ENCODE measurements around the gene SETBP1. TPM values are rescaled to one million over a fixed set of nuclear protein-coding genes. Genes with fewer than 3 reads are reported as not detected.

Gene SETBP1
- total RNA-seq, 1 donor from 2014 or later: 13.6 TPM

- H3K27ac ChIP-seq (ENCODE audit: low read depth, low read length): no peak overlapping the region
- no peaks in the 10 kb centered on the region for H3K36me3 ChIP-seq (ENCODE audit: control insufficient read depth in 3 of 3, insufficient read depth in 3 of 3, low read length in 3 of 3)
- H3K9me3 ChIP-seq (ENCODE audit: control insufficient read depth in 3 of 3, low read length in 3 of 3): no peaks in the 10 kb centered on the region
- no peak overlapping the region for H3K4me3 ChIP-seq (ENCODE audit: low read length in 3 of 3)
- no peaks in the 10 kb centered on the region for H3K27me3 ChIP-seq (ENCODE audit: control insufficient read depth in 3 of 3, insufficient read depth in 3 of 3, low read length in 3 of 3)
- peaks cover 40 to 46% (median 41%) of the 10 kb centered on the region in 3 donors for H3K4me1 ChIP-seq (ENCODE audit: control insufficient read depth in 3 of 3, insufficient read depth in 3 of 3, low read length in 3 of 3)
- no peak overlapping the region for H3K9ac ChIP-seq (ENCODE audit: low read depth in 1 of 3, low read length in 3 of 3)
Measured at GRCh38 chr18:44733754-44734465, 53.2 kb downstream of the SETBP1 start.

- H3K27ac ChIP-seq (ENCODE audit: low read depth, low read length): no peak overlapping the region
- no peaks in the 10 kb centered on the region for H3K36me3 ChIP-seq (ENCODE audit: control insufficient read depth in 3 of 3, insufficient read depth in 3 of 3, low read length in 3 of 3)
- H3K4me3 ChIP-seq (ENCODE audit: low read length in 3 of 3): no peak overlapping the region
- no peaks in the 10 kb centered on the region for H3K9me3 ChIP-seq (ENCODE audit: control insufficient read depth in 3 of 3, low read length in 3 of 3)
- H3K4me1 ChIP-seq (ENCODE audit: control insufficient read depth in 3 of 3, insufficient read depth in 3 of 3, low read length in 3 of 3): peaks cover 38 to 42% (median 42%) of the 10 kb centered on the region in 3 donors
- H3K9ac ChIP-seq (ENCODE audit: low read depth in 1 of 3, low read length in 3 of 3): no peak overlapping the region
- H3K27me3 ChIP-seq (ENCODE audit: control insufficient read depth in 3 of 3, insufficient read depth in 3 of 3, low read length in 3 of 3): no peaks in the 10 kb centered on the region
Measured at GRCh38 chr18:44735096-44735495, 54.4 kb downstream of the SETBP1 start.

- peak overlapping the region in 1 of 3 donors; percentile 4 for H3K9ac ChIP-seq (ENCODE audit: low read depth in 1 of 3, low read length in 3 of 3)
- peaks cover 35 to 37% (median 36%) of the 10 kb centered on the region in 3 donors for H3K4me1 ChIP-seq (ENCODE audit: control insufficient read depth in 3 of 3, insufficient read depth in 3 of 3, low read length in 3 of 3)
- H3K9me3 ChIP-seq (ENCODE audit: control insufficient read depth in 3 of 3, low read length in 3 of 3): no peaks in the 10 kb centered on the region
- H3K27ac ChIP-seq (ENCODE audit: low read depth, low read length): no peak overlapping the region
- H3K4me3 ChIP-seq (ENCODE audit: low read length in 3 of 3): no peak overlapping the region
- H3K36me3 ChIP-seq (ENCODE audit: control insufficient read depth in 3 of 3, insufficient read depth in 3 of 3, low read length in 3 of 3): no peaks in the 10 kb centered on the region
- H3K27me3 ChIP-seq (ENCODE audit: control insufficient read depth in 3 of 3, insufficient read depth in 3 of 3, low read length in 3 of 3): no peaks in the 10 kb centered on the region
Measured at GRCh38 chr18:44736664-44737380, 56.1 kb downstream of the SETBP1 start.

GRCh38 chr18:44737623-44738022 is 56.9 kb downstream of the SETBP1 start:
- no peaks in the 10 kb centered on the region for H3K27me3 ChIP-seq (ENCODE audit: control insufficient read depth in 3 of 3, insufficient read depth in 3 of 3, low read length in 3 of 3)
- H3K9ac ChIP-seq (ENCODE audit: low read depth in 1 of 3, low read length in 3 of 3): no peak overlapping the region
- H3K4me3 ChIP-seq (ENCODE audit: low read length in 3 of 3): no peak overlapping the region
- no peaks in the 10 kb centered on the region for H3K36me3 ChIP-seq (ENCODE audit: control insufficient read depth in 3 of 3, insufficient read depth in 3 of 3, low read length in 3 of 3)
- H3K27ac ChIP-seq (ENCODE audit: low read depth, low read length): no peak overlapping the region
- H3K4me1 ChIP-seq (ENCODE audit: control insufficient read depth in 3 of 3, insufficient read depth in 3 of 3, low read length in 3 of 3): peaks cover 34 to 37% (median 36%) of the 10 kb centered on the region in 3 donors
- H3K9me3 ChIP-seq (ENCODE audit: control insufficient read depth in 3 of 3, low read length in 3 of 3): no peaks in the 10 kb centered on the region

- H3K27me3 ChIP-seq (ENCODE audit: control insufficient read depth in 3 of 3, insufficient read depth in 3 of 3, low read length in 3 of 3): no peaks in the 10 kb centered on the region
Measured at GRCh38 chr18:44740000-44740399, 59.3 kb downstream of the SETBP1 start.

GRCh38 chr18:44741085-44741484 is 60.4 kb downstream of the SETBP1 start:
- peaks cover 47 to 48% (median 47%) of the 10 kb centered on the region in 3 donors for H3K4me1 ChIP-seq (ENCODE audit: control insufficient read depth in 3 of 3, insufficient read depth in 3 of 3, low read length in 3 of 3)
- H3K27ac ChIP-seq (ENCODE audit: low read depth, low read length): no peak overlapping the region
- no peaks in the 10 kb centered on the region for H3K27me3 ChIP-seq (ENCODE audit: control insufficient read depth in 3 of 3, insufficient read depth in 3 of 3, low read length in 3 of 3)

More at GRCh38 chr18:44740000-44740399, 59.3 kb downstream of the SETBP1 start:
- Histone ChIP-seq H3K4me1 (ENCODE audit: control insufficient read depth in 3 of 3, insufficient read depth in 3 of 3, low read length in 3 of 3) (peaks cover 47 to 48% (median 47%) of the 10 kb centered on the region in 3 donors), H3K9me3 (ENCODE audit: control insufficient read depth in 3 of 3, low read length in 3 of 3) (no peaks in the 10 kb centered on the region), H3K27ac (ENCODE audit: low read depth, low read length) (no peak overlapping the region), H3K9ac (ENCODE audit: low read depth in 1 of 3, low read length in 3 of 3) (no peak overlapping the region), H3K4me3 (ENCODE audit: low read length in 3 of 3) (no peak overlapping the region), H3K36me3 (ENCODE audit: control insufficient read depth in 3 of 3, insufficient read depth in 3 of 3, low read length in 3 of 3) (no peaks in the 10 kb centered on the region)

GRCh38 chr18:44741511-44741910 is 60.8 kb downstream of the SETBP1 start:
- no peak overlapping the region for H3K9ac ChIP-seq (ENCODE audit: low read depth in 1 of 3, low read length in 3 of 3)
- H3K36me3 ChIP-seq (ENCODE audit: control insufficient read depth in 3 of 3, insufficient read depth in 3 of 3, low read length in 3 of 3): no peaks in the 10 kb centered on the region
- H3K9me3 ChIP-seq (ENCODE audit: control insufficient read depth in 3 of 3, low read length in 3 of 3): no peaks in the 10 kb centered on the region
- no peaks in the 10 kb centered on the region for H3K27me3 ChIP-seq (ENCODE audit: control insufficient read depth in 3 of 3, insufficient read depth in 3 of 3, low read length in 3 of 3)
- no peak overlapping the region for H3K27ac ChIP-seq (ENCODE audit: low read depth, low read length)
- H3K4me1 ChIP-seq (ENCODE audit: control insufficient read depth in 3 of 3, insufficient read depth in 3 of 3, low read length in 3 of 3): peaks cover 48 to 50% (median 48%) of the 10 kb centered on the region in 3 donors
- H3K4me3 ChIP-seq (ENCODE audit: low read length in 3 of 3): no peak overlapping the region

More at GRCh38 chr18:44741085-44741484, 60.4 kb downstream of the SETBP1 start:
- no peaks in the 10 kb centered on the region for H3K9me3 ChIP-seq (ENCODE audit: control insufficient read depth in 3 of 3, low read length in 3 of 3)
- H3K36me3 ChIP-seq (ENCODE audit: control insufficient read depth in 3 of 3, insufficient read depth in 3 of 3, low read length in 3 of 3): no peaks in the 10 kb centered on the region
- no peak overlapping the region for H3K9ac ChIP-seq (ENCODE audit: low read depth in 1 of 3, low read length in 3 of 3)
- H3K4me3 ChIP-seq (ENCODE audit: low read length in 3 of 3): no peak overlapping the region

GRCh38 chr18:44742126-44742525 is 61.4 kb downstream of the SETBP1 start:
- Histone ChIP-seq H3K4me1 (ENCODE audit: control insufficient read depth in 3 of 3, insufficient read depth in 3 of 3, low read length in 3 of 3) (peaks cover 49 to 50% (median 49%) of the 10 kb centered on the region in 3 donors), H3K27ac (ENCODE audit: low read depth, low read length) (peak overlapping the region; percentile 42), H3K9ac (ENCODE audit: low read depth in 1 of 3, low read length in 3 of 3) (no peak overlapping the region), H3K36me3 (ENCODE audit: control insufficient read depth in 3 of 3, insufficient read depth in 3 of 3, low read length in 3 of 3) (no peaks in the 10 kb centered on the region), H3K9me3 (ENCODE audit: control insufficient read depth in 3 of 3, low read length in 3 of 3) (no peaks in the 10 kb centered on the region), H3K27me3 (ENCODE audit: control insufficient read depth in 3 of 3, insufficient read depth in 3 of 3, low read length in 3 of 3) (no peaks in the 10 kb centered on the region), H3K4me3 (ENCODE audit: low read length in 3 of 3) (no peak overlapping the region)

GRCh38 chr18:44742718-44743311 is 62.1 kb downstream of the SETBP1 start:
- H3K27ac ChIP-seq (ENCODE audit: low read depth, low read length): peak overlapping the region; percentile 42
- H3K36me3 ChIP-seq (ENCODE audit: control insufficient read depth in 3 of 3, insufficient read depth in 3 of 3, low read length in 3 of 3): no peaks in the 10 kb centered on the region
- H3K9me3 ChIP-seq (ENCODE audit: control insufficient read depth in 3 of 3, low read length in 3 of 3): no peaks in the 10 kb centered on the region
- H3K4me1 ChIP-seq (ENCODE audit: control insufficient read depth in 3 of 3, insufficient read depth in 3 of 3, low read length in 3 of 3): peaks cover 46 to 52% (median 46%) of the 10 kb centered on the region in 3 donors
- H3K4me3 ChIP-seq (ENCODE audit: low read length in 3 of 3): no peak overlapping the region
- no peaks in the 10 kb centered on the region for H3K27me3 ChIP-seq (ENCODE audit: control insufficient read depth in 3 of 3, insufficient read depth in 3 of 3, low read length in 3 of 3)
- H3K9ac ChIP-seq (ENCODE audit: low read depth in 1 of 3, low read length in 3 of 3): peak overlapping the region in 2 of 3 donors; percentile 52 to 77

- peak overlapping the region; percentile 42 for H3K27ac ChIP-seq (ENCODE audit: low read depth, low read length)
- H3K9me3 ChIP-seq (ENCODE audit: control insufficient read depth in 3 of 3, low read length in 3 of 3): no peaks in the 10 kb centered on the region
- peak overlapping the region in 2 of 3 donors; percentile 9 to 77 for H3K9ac ChIP-seq (ENCODE audit: low read depth in 1 of 3, low read length in 3 of 3)
- peaks cover 43 to 56% (median 46%) of the 10 kb centered on the region in 3 donors for H3K4me1 ChIP-seq (ENCODE audit: control insufficient read depth in 3 of 3, insufficient read depth in 3 of 3, low read length in 3 of 3)
- H3K27me3 ChIP-seq (ENCODE audit: control insufficient read depth in 3 of 3, insufficient read depth in 3 of 3, low read length in 3 of 3): no peaks in the 10 kb centered on the region
- H3K36me3 ChIP-seq (ENCODE audit: control insufficient read depth in 3 of 3, insufficient read depth in 3 of 3, low read length in 3 of 3): no peaks in the 10 kb centered on the region
- peak overlapping the region in 1 of 3 donors; percentile 33 for H3K4me3 ChIP-seq (ENCODE audit: low read length in 3 of 3)
Measured at GRCh38 chr18:44743631-44744030, 62.9 kb downstream of the SETBP1 start.

Data from skeletal muscle tissue (tissue), 4 donors.